B cell (primary cell): ENCODE results near the gene TSHR.

Experiments used
- CTCF ChIP-seq: fragments of 200-600 bp; IDR thresholded peaks from one replicate; pipeline ENCODE4 v1.8.0; 2022; ENCODE audit warnings: antibody characterized with exemption, mild to moderate bottlenecking
- EZH2 ChIP-seq: IDR thresholded peaks from 2 replicates; pipeline ENCODE4 v1.6.1; 2012; ENCODE audit warnings: borderline replicate concordance, low read depth, mild to moderate bottlenecking, moderate library complexity, low read length; ENCODE audit not compliant: insufficient read depth, poor library complexity, severe bottlenecking

- no peak for TF ChIP-seq CTCF
- no peak for TF ChIP-seq EZH2
These were observed 13.9 kb upstream of the TSHR start, which contains the start of gene CEP128 for GRCh38 chr14:80941241-80942185.
